Left lung (tissue), 14 donors: ENCODE results near the gene PGRMC1. TPM values are rescaled to one million over a fixed set of nuclear protein-coding genes. Genes with fewer than 3 reads are reported as not detected.

Source experiments
- ATAC-seq: fragments of 200-7000 bp; cut with Tn5 transposase; one replicate; pipeline ENCODE4 v1.9.1; 2020; ENCODE audit warnings: moderate library complexity
- DNase-seq, 4 donors: peaks; one replicate each; pipeline ENCODE4 v3.0.0-alpha.2; 2013 to 2020
- H3K27ac ChIP-seq, 2 donors: fragments of 200-600 bp; sonication (generic) in 1 of 2; one replicate each; pipeline versions ENCODE4 v1.5.0 to v1.8.0; 2020 to 2021
- H3K27me3 ChIP-seq, 2 donors: fragments of 200-600 bp; sonication (generic) in 1 of 2; one replicate each; pipeline versions ENCODE4 v1.5.0 to v1.8.0; 2020 to 2021
- H3K36me3 ChIP-seq, 2 donors: fragments of 200-600 bp; sonication (generic) in 1 of 2; one replicate each; pipeline versions ENCODE4 v1.5.0 to v1.8.0; 2020 to 2021
- H3K4me1 ChIP-seq, 2 donors: fragments of 200-600 bp; one replicate each; pipeline ENCODE4 v1.8.0; 2021
- H3K4me3 ChIP-seq, 2 donors: fragments of 200-600 bp; sonication (generic) in 1 of 2; one replicate each; pipeline versions ENCODE4 v1.5.0 to v1.8.0; 2020 to 2021; ENCODE audit warnings: mild to moderate bottlenecking in 1 of 2
- H3K9me3 ChIP-seq, 2 donors: fragments of 200-600 bp; sonication (generic) in 1 of 2; one replicate each; pipeline versions ENCODE4 v1.5.0 to v1.8.0; 2020 to 2021
- CTCF ChIP-seq, 2 donors: fragments of 200-600 bp; sonication (generic) in 1 of 2; IDR thresholded peaks; one replicate each; pipeline versions ENCODE4 v1.5.0 to v1.8.0; 2021; ENCODE audit warnings: antibody characterized with exemption in 2 of 2
- intact Hi-C, 2 donors: fragments of 100-400 bp; cut with DNase I; formaldehyde crosslinking; loops; one replicate each; pipeline versions ENCODE4 v1.11.2 to v1.14.2; 2022
- long read RNA-seq, 12 donors: library from polyadenylated mRNA in 2 of 12; unstranded in 2 of 12; transcript quantifications; one replicate each; pipeline ENCODE4 v2.0.0 and lab custom pipeline, GENCODE V29; 2019 to 2026
- polyA plus RNA-seq, 6 donors: library from polyadenylated mRNA; unstranded; fragments of 120-200 nt; gene quantifications; one replicate each; pipeline ENCODE4 v1.2.1, GENCODE V29; 2013; ENCODE audit not compliant: insufficient read length in 6 of 6
- total RNA-seq, 2 donors: library from RNA; stranded (reverse); fragmentation: NEBNext Ultra II Directional; extraction: Animal tissue kit (Norgen Biotek cat#: 25700); gene quantifications; one replicate each; pipeline ENCODE4 v1.2.1, GENCODE V29; 2021
- donor health status: DM: no; HTN: yes; CAD: no.
- donor health status: DM: no; HTN: no; CAD: no.

PGRMC1 gene
- total RNA-seq (10 to 100 TPM; 91.9 to 96.6 TPM), polyA plus RNA-seq (100 to 1,000 TPM; 136 to 158 (median 145) TPM)
- long read RNA-seq, donor 1, transcript PGRMC1-201 (3 exons, 1,911 nt) = major isoform, 70 of 79 reads
- long read RNA-seq, donor 1, partial matches to known transcripts = 9 of 79 reads
- long read RNA-seq, donor 1, other reads (novel, unspliced or antisense) = 0 of 79 reads
- long read RNA-seq, donor 2, transcript PGRMC1-201 (3 exons, 1,911 nt) = major isoform, 41 of 47 reads
- long read RNA-seq, donor 2, partial matches to known transcripts = 0 of 47 reads
- long read RNA-seq, donor 2, other reads (novel, unspliced or antisense) = 6 of 47 reads
- long read RNA-seq, donor 3, transcript PGRMC1-201 (3 exons, 1,911 nt) = major isoform, 40 of 40 reads
- long read RNA-seq, donor 3, partial matches to known transcripts = 0 of 40 reads
- long read RNA-seq, donor 3, other reads (novel, unspliced or antisense) = 0 of 40 reads
- long read RNA-seq, donor 4, transcript PGRMC1-201 (3 exons, 1,911 nt) = major isoform, 58 of 58 reads
- long read RNA-seq, donor 4, partial matches to known transcripts = 0 of 58 reads
- long read RNA-seq, donor 4, other reads (novel, unspliced or antisense) = 0 of 58 reads
- long read RNA-seq, donor 5, transcript PGRMC1-201 (3 exons, 1,911 nt) = major isoform, 54 of 74 reads
- long read RNA-seq, donor 5, partial matches to known transcripts = 12 of 74 reads
- long read RNA-seq, donor 5, other reads (novel, unspliced or antisense) = 8 of 74 reads
- long read RNA-seq, donor 6, transcript PGRMC1-201 (3 exons, 1,911 nt) = major isoform, 50 of 108 reads
- long read RNA-seq, donor 6, partial matches to known transcripts = 52 of 108 reads
- long read RNA-seq, donor 6, other reads (novel, unspliced or antisense) = 6 of 108 reads
- long read RNA-seq, donor 7, transcript PGRMC1-201 (3 exons, 1,911 nt) = major isoform, 21 of 21 reads
- long read RNA-seq, donor 7, partial matches to known transcripts = 0 of 21 reads
- long read RNA-seq, donor 7, other reads (novel, unspliced or antisense) = 0 of 21 reads
- long read RNA-seq, donor 8, transcript PGRMC1-201 (3 exons, 1,911 nt) = major isoform, 29 of 172 reads
- long read RNA-seq, donor 8, partial matches to known transcripts = 137 of 172 reads
- long read RNA-seq, donor 8, other reads (novel, unspliced or antisense) = 6 of 172 reads
- long read RNA-seq, donor 9 = 0 reads
- long read RNA-seq, donor 10, transcript PGRMC1-201 (3 exons, 1,911 nt) = major isoform, 30 of 35 reads
- long read RNA-seq, donor 10, partial matches to known transcripts = 0 of 35 reads
- long read RNA-seq, donor 10, other reads (novel, unspliced or antisense) = 5 of 35 reads
- long read RNA-seq, donor 11, transcript PGRMC1-201 (3 exons, 1,911 nt) = major isoform, 99 of 115 reads
- long read RNA-seq, donor 11, partial matches to known transcripts = 9 of 115 reads
- long read RNA-seq, donor 11, other reads (novel, unspliced or antisense) = 7 of 115 reads
- long read RNA-seq, donor 12, transcript PGRMC1-201 (3 exons, 1,911 nt) = major isoform, 27 of 32 reads
- long read RNA-seq, donor 12, partial matches to known transcripts = 0 of 32 reads
- long read RNA-seq, donor 12, other reads (novel, unspliced or antisense) = 5 of 32 reads

- no peaks in the 10 kb centered on the region for H3K27me3 ChIP-seq
- intact Hi-C loops = no loop called here
- H3K9me3 ChIP-seq = no peaks in the 10 kb centered on the region
- peak within 1 kb of the TSS; percentile 81 to 84 for H3K27ac ChIP-seq
- peak within 1 kb of the TSS; percentile 49 to 65 for H3K4me3 ChIP-seq
- H3K36me3 ChIP-seq = no peaks in the 10 kb centered on the region
- peak; percentile 96 for ATAC-seq
- peak; percentile 69 to 93 (median 86) for DNase-seq
- H3K4me1 ChIP-seq = no peaks in the 10 kb centered on the region
- TF ChIP-seq CTCF (IDR thresholded peaks at IDR 0.05) = no peak
Measured at GRCh38 chrX:119235872-119236622, at the start of gene PGRMC1. PGRMC1 (plus strand) TSS chrX:119236285; CDS start chrX:119236364, 79 bp downstream.

- TF ChIP-seq CTCF (IDR thresholded peaks at IDR 0.05) = no peak
- intact Hi-C loops = no loop called here
- no peaks in the 10 kb centered on the region for H3K36me3 ChIP-seq
- no peaks in the 10 kb centered on the region for H3K9me3 ChIP-seq
- no peak for DNase-seq
- no peak overlapping the region for H3K27ac ChIP-seq
- H3K27me3 ChIP-seq = no peaks in the 10 kb centered on the region
- ATAC-seq = no peak
- no peak overlapping the region for H3K4me3 ChIP-seq
- H3K4me1 ChIP-seq = no peaks in the 10 kb centered on the region
Measured at GRCh38 chrX:119186763-119187162, 49.3 kb upstream of the PGRMC1 start.

GRCh38 chrX:119187298-119187697, 48.8 kb upstream of the PGRMC1 start:
- intact Hi-C loops = no loop called here
- DNase-seq (no peak), ATAC-seq (no peak)
- Histone ChIP-seq H3K9me3 (no peaks in the 10 kb centered on the region), H3K36me3 (no peaks in the 10 kb centered on the region), H3K4me3 (no peak overlapping the region), H3K4me1 (no peaks in the 10 kb centered on the region), H3K27ac (no peak overlapping the region), H3K27me3 (no peaks in the 10 kb centered on the region)
- TF ChIP-seq CTCF (IDR thresholded peaks at IDR 0.05) = no peak

- Histone ChIP-seq H3K27ac (no peak overlapping the region), H3K9me3 (no peaks in the 10 kb centered on the region)
- ATAC-seq = no peak
Measured at GRCh38 chrX:119189115-119189514, 47.0 kb upstream of the PGRMC1 start.

More at GRCh38 chrX:119189115-119189514, 47.0 kb upstream of the PGRMC1 start:
- Histone ChIP-seq H3K36me3 (no peaks in the 10 kb centered on the region), H3K4me1 (no peaks in the 10 kb centered on the region), H3K4me3 (no peak overlapping the region), H3K27me3 (no peaks in the 10 kb centered on the region)
- intact Hi-C loops = no loop called here
- DNase-seq = no peak
- no peak for TF ChIP-seq CTCF (IDR thresholded peaks at IDR 0.05)
